Fibroblast of lung (primary cell): Measurements from ENCODE around the gene KCNQ2. TPM values are rescaled to one million over a fixed set of nuclear protein-coding genes. Genes with fewer than 3 reads are reported as not detected.

Experiments
- DNase-seq, 2 donors: peaks; one replicate each; pipeline versions ENCODE4 v3.0.0 to v3.0.0-alpha.2; 2010; ENCODE audit warnings: low read depth in 2 of 2
- H2AFZ ChIP-seq: 2 replicates; pipeline ENCODE4 v1.5.1; 2012; ENCODE audit warnings: low read length, control low read depth, inconsistent platforms
- H3K27ac ChIP-seq: 2 replicates; pipeline ENCODE4 v1.5.1; 2011; ENCODE audit warnings: low read length, control low read depth; ENCODE audit not compliant: insufficient read depth
- H3K27me3 ChIP-seq: 2 replicates; pipeline ENCODE4 v1.5.1; 2011; ENCODE audit warnings: mild to moderate bottlenecking, low read length; ENCODE audit not compliant: control insufficient read depth, insufficient read depth
- H3K36me3 ChIP-seq: 2 replicates; pipeline ENCODE4 v1.5.1; 2011; ENCODE audit warnings: low read length; ENCODE audit not compliant: control insufficient read depth, insufficient read depth
- H3K4me1 ChIP-seq: 2 replicates; pipeline ENCODE4 v1.5.1; 2011; ENCODE audit warnings: low read length; ENCODE audit not compliant: control insufficient read depth, insufficient read depth; ENCODE audit errors: extremely low read depth
- H3K4me2 ChIP-seq: 2 replicates; pipeline ENCODE4 v1.5.1; 2011; ENCODE audit warnings: low read length, control low read depth; ENCODE audit not compliant: insufficient read depth; ENCODE audit errors: extremely low read depth
- H3K4me3 ChIP-seq, 4 experiments: fragments of 200-600 bp in 1 of 4; sonication (generic) in 1 of 4; replicated peaks in 1 of 4; 2 replicates each; pipeline ENCODE4 v1.5.1; 2011 to 2016; ENCODE audit warnings: low read length in 4 of 4, low read depth in 3 of 4, mild to moderate bottlenecking in 3 of 4, control low read depth in 2 of 4, inconsistent platforms in 1 of 4, mixed read lengths in 1 of 4; ENCODE audit not compliant: insufficient read depth in 1 of 4; ENCODE audit errors: control extremely low read depth in 1 of 4
- H3K79me2 ChIP-seq: 2 replicates; pipeline ENCODE4 v1.5.1; 2012; ENCODE audit warnings: mild to moderate bottlenecking, low read length, inconsistent platforms; ENCODE audit not compliant: control insufficient read depth, insufficient read depth
- H3K9ac ChIP-seq: 2 replicates; pipeline ENCODE4 v1.5.1; 2011; ENCODE audit warnings: mild to moderate bottlenecking, low read length, control low read depth; ENCODE audit not compliant: insufficient read depth
- H3K9me3 ChIP-seq: 2 replicates; pipeline ENCODE4 v1.5.1; 2012; ENCODE audit warnings: low read depth, low read length; ENCODE audit not compliant: control insufficient read depth, insufficient read depth
- H4K20me1 ChIP-seq: 2 replicates; pipeline ENCODE4 v1.5.1; 2011; ENCODE audit warnings: low read length; ENCODE audit not compliant: control insufficient read depth, insufficient read depth; ENCODE audit errors: extremely low read depth
- CTCF ChIP-seq, 2 donors: IDR thresholded peaks in 1 of 2; conservative IDR thresholded peaks in 1 of 2; 1 replicate in 1 of 2; 2 replicates in 1 of 2; pipeline ENCODE4 v1.5.1; 2011 to 2012; ENCODE audit warnings: low read length in 2 of 2, control low read depth in 1 of 2, inconsistent platforms in 1 of 2, low read depth in 1 of 2, mild to moderate bottlenecking in 1 of 2
- EZH2 ChIP-seq: IDR thresholded peaks from 2 replicates; pipeline ENCODE4 v1.5.1; 2012; ENCODE audit warnings: low read length, control low read depth, mild to moderate bottlenecking; ENCODE audit errors: missing control alignments
- polyA plus RNA-seq, 2 donors: library from polyadenylated mRNA; depleted of rRNA in 1 of 2; stranded (reverse) in 1 of 2; unstranded in 1 of 2; fragments of >200 nt; gene quantifications; 2 replicates each; pipeline ENCODE4 v1.2.1, GENCODE V29; 2011 to 2012; ENCODE audit warnings: missing spikeins in 1 of 2
- total RNA-seq: library from RNA; depleted of rRNA; stranded (reverse); fragments of >200 nt; gene quantifications from 2 replicates; pipeline ENCODE4 v1.2.1, GENCODE V29; 2014

Gene KCNQ2
- total and polyA plus RNA-seq, 2 donors (not counting 1 experiment from before 2014, with no cell fraction given) = not detected

GRCh38 chr20:63409834-63410435 lies 62.5 kb downstream of the KCNQ2 start:
- Histone ChIP-seq H4K20me1 (no peaks in the 10 kb centered on the region), H2AFZ (no peak overlapping the region), H3K9me3 (no peaks in the 10 kb centered on the region), H3K27me3 (no peaks in the 10 kb centered on the region), H3K4me2 (no peak overlapping the region), H3K9ac (no peak overlapping the region), H3K27ac (no peak overlapping the region), H3K4me1 (no peaks in the 10 kb centered on the region), H3K36me3 (no peaks in the 10 kb centered on the region), H3K4me3 (no peak overlapping the region), H3K79me2 (no peaks in the 10 kb centered on the region)
- TF ChIP-seq CTCF (conservative IDR thresholded peaks at IDR 0.05 in 1 of 2, IDR thresholded peaks at IDR 0.05 in 1 of 2; ENCODE audit: low read depth in 1 of 2, low read length in 2 of 2) = no peak
- TF ChIP-seq EZH2 = no peak
- DNase-seq = no peak

- H3K79me2 ChIP-seq = no peaks in the 10 kb centered on the region
- TF ChIP-seq EZH2 (no peak), CTCF (conservative IDR thresholded peaks at IDR 0.05 in 1 of 2, IDR thresholded peaks at IDR 0.05 in 1 of 2; ENCODE audit: low read depth in 1 of 2, low read length in 2 of 2) (no peak)
- no peak overlapping the region for H3K27ac ChIP-seq
- H2AFZ ChIP-seq = no peak overlapping the region
- DNase-seq = no peak
- H3K4me1 ChIP-seq = no peaks in the 10 kb centered on the region
- H3K4me3 ChIP-seq = no peak overlapping the region
- no peaks in the 10 kb centered on the region for H3K9me3 ChIP-seq
- no peak overlapping the region for H3K4me2 ChIP-seq
- H3K36me3 ChIP-seq = no peaks in the 10 kb centered on the region
- H3K27me3 ChIP-seq = no peaks in the 10 kb centered on the region
- H4K20me1 ChIP-seq = no peaks in the 10 kb centered on the region
- H3K9ac ChIP-seq = no peak overlapping the region
Observed at GRCh38 chr20:63409066-63409833, 63.2 kb downstream of the KCNQ2 start.

GRCh38 chr20:63408684-63409046 lies 63.8 kb downstream of the KCNQ2 start:
- TF ChIP-seq CTCF (conservative IDR thresholded peaks at IDR 0.05 in 1 of 2, IDR thresholded peaks at IDR 0.05 in 1 of 2; ENCODE audit: low read depth in 1 of 2, low read length in 2 of 2) (no peak), EZH2 (no peak)
- no peaks in the 10 kb centered on the region for H3K9me3 ChIP-seq
- no peak overlapping the region for H2AFZ ChIP-seq
- H3K27me3 ChIP-seq = no peaks in the 10 kb centered on the region
- no peaks in the 10 kb centered on the region for H3K36me3 ChIP-seq
- DNase-seq = no peak
- no peak overlapping the region for H3K4me2 ChIP-seq
- no peak overlapping the region for H3K9ac ChIP-seq
- no peaks in the 10 kb centered on the region for H3K4me1 ChIP-seq
- H3K79me2 ChIP-seq = no peaks in the 10 kb centered on the region
- no peak overlapping the region for H3K4me3 ChIP-seq
- no peaks in the 10 kb centered on the region for H4K20me1 ChIP-seq
- no peak overlapping the region for H3K27ac ChIP-seq
